Stomach (tissue), 4 donors: ENCODE results near the gene TRPM1.

Experiments used
- POLR2AphosphoS5 ChIP-seq, 3 donors: sonication (generic); formaldehyde crosslinking; IDR thresholded peaks; one replicate each; pipeline ENCODE4 v1.6.1; 2016; ENCODE audit warnings: antibody characterized with exemption in 3 of 3
- TF ChIP-seq, protein P1 (sequence below), 7 experiments: fragments of 450-650 bp in 4 of 7; fragments of 200-600 bp in 3 of 7; sonication (generic) in 3 of 7; IDR thresholded peaks; one replicate each; pipeline ENCODE4 v1.5.1; 2016 to 2019; ENCODE audit warnings: antibody characterized with exemption in 7 of 7, control low read depth in 2 of 7, mild to moderate bottlenecking in 1 of 7

GRCh38 chr15:31010036-31010435 lies 91.5 kb downstream of the TRPM1 start:
- TF ChIP-seq, protein P1, sequence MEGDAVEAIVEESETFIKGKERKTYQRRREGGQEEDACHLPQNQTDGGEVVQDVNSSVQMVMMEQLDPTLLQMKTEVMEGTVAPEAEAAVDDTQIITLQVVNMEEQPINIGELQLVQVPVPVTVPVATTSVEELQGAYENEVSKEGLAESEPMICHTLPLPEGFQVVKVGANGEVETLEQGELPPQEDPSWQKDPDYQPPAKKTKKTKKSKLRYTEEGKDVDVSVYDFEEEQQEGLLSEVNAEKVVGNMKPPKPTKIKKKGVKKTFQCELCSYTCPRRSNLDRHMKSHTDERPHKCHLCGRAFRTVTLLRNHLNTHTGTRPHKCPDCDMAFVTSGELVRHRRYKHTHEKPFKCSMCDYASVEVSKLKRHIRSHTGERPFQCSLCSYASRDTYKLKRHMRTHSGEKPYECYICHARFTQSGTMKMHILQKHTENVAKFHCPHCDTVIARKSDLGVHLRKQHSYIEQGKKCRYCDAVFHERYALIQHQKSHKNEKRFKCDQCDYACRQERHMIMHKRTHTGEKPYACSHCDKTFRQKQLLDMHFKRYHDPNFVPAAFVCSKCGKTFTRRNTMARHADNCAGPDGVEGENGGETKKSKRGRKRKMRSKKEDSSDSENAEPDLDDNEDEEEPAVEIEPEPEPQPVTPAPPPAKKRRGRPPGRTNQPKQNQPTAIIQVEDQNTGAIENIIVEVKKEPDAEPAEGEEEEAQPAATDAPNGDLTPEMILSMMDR (IDR thresholded peaks at IDR 0.05), result no peak
- no peak for TF ChIP-seq POLR2AphosphoS5 (IDR thresholded peaks at IDR 0.05)
